G401 (cell line): ENCODE measurements around the gene GABBR2. TPM values are rescaled to one million over a fixed set of nuclear protein-coding genes. Genes with fewer than 3 reads are reported as not detected.
A peak's percentile ranks its signal among the peaks of the same experiment; 100 is the strongest.

Experiments
- DNase-seq: peaks from one replicate; pipeline ENCODE4 v3.0.0-alpha.2; 2015; ENCODE audit warnings: low spot score
- in situ Hi-C: cut with HindIII; loops from 2 replicates; pipeline ENCODE4 v1.10.0; 2016; ENCODE audit warnings: low sequenced_read_pairs, mixed read lengths
- total RNA-seq: library from RNA; depleted of rRNA; stranded (reverse); fragments of >200 nt; shearing (Covaris generic); gene quantifications from 2 replicates; pipeline ENCODE4 v1.2.3, GENCODE V29; 2014

GABBR2 gene
- total RNA-seq, 1 experiment from 2014 or later, result not detected

DNA sequence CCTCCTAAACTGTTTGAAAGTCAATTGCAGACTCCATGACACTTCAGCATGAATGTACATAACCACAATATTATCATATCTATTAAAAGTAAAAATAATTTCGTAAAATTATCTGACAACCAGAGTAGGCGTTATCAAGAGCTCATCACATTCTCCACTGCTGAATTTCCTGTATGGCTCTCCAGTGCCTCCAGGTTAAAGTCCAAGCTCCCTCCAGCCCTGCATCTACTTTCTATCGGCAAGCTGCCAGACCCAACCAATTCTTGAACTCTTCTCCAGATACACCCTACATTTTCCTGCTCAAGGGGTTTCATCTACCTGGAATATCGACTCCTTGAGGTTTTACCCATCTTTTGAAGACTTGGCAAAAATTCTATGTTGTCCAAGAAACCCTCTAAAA, 378.8 kb downstream of the GABBR2 start:
- in situ Hi-C loops, result no loop called here
- no peak for DNase-seq

DNA sequence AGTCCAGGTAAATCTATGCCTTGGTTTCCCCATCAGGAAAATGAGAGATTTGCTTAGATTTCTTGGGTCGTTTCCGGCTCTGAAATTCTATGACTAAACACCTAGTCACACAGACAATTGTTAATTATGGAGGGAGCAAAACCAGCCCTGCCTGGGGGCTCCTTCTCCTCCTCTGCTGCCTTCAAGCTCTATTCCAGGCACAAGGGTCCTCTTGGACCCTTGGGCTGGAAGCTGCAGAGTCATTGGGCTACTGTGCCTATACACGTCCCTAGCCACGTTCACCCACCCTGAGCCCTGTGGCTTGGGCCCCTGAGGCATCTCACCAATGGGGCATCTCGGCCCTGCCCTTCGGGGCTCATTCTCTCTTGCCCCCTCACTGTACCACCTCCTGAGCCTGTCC, 379.5 kb downstream of the GABBR2 start:
- in situ Hi-C loops, result no loop called here
- no peak for DNase-seq

DNA sequence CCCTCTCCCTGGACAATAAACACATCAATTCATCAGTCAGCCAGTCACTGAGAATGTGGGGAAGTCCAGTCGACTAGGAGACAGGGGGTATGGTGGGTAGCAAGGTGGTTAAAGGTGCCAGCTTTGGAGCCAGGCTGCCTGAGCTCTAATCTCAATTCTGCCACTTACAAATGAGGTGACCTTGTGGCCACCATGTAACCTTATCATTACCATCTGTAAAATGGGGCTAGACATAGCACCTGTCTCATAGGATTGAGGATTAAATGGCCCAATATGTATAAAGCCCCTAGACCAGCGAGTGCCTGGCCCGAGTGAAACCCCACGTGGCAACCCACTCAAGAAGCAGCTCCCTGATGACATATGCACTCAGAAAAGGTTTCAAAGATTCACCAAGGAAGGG, 380.0 kb downstream of the GABBR2 start:
- no peak for DNase-seq
- in situ Hi-C loops, result no loop called here

DNA sequence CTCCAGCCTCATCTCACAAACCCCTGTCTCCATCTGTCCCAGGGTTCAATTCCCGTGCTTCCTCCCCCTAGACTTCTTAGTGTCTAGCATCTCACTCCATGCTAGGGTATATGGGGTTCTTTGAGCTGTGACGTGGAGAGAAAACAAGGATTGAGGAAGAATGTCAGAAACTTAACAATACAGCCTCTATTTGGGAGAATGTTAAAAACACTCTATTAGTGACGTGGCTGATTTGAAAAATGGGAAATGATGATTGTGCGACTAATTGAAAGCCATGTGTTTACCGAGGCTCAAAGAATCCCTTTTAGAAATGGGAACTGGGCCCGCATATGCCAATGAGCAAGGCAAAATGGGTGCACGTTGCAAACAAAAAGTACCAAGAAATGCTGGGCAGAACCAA, 380.6 kb downstream of the GABBR2 start:
- no peak for DNase-seq
- in situ Hi-C loops, result no loop called here

DNA sequence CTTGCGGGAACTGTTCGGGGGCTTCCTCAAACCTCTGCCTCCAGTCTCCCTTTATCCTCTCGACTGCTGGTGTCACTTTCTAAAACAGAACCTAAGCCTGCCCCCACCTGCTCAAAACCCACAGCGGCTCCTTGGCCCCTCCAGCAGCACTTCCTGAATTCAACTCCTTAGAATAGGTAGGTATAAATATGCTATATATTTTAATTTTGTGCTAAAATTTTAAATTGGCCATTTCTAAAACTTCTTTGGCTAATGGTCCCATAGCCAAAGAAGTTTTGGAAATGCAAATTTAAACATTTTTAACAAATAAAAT, 381.5 kb downstream of the GABBR2 start:
- DNase-seq, result no peak
- in situ Hi-C loops, result no loop called here

DNA sequence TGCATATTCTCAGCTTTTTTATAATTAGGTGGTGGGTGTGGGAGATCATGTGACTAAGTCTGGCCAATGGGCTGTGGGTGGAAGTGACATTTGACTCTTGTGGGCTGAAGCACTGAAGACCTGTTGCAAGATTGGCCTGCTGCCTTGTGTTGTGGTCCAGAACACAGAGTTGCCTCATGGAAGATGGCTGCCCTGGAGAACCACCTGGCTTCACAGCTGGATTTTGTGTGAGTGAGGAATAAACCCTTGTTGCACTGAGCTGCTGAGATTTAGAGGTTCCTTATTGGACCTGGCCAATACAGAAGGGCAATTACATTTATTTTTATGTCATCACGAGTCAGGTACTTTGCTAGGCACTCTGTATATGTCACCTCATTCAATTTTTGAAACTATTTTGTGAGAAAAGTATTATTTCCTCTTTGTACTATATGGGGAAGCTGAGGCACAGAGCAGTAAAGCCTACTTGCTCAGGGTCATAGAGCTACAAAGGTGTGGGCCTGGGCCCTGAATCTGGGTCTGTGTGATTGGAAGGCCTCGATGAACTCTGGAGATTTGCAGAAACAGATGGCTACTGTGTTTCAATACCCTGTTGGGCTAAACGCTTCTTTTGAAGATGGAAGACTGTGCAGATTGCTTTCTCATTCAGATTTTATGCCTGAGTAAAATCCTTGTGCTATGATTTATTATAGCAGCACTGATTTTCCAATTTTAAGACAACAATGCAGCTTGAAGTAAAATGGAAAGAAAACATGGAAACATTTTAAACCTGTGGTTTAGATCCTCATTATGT, 382.1 kb downstream of the GABBR2 start:
- DNase-seq, result no peak
- in situ Hi-C loops, result no loop called here

DNA sequence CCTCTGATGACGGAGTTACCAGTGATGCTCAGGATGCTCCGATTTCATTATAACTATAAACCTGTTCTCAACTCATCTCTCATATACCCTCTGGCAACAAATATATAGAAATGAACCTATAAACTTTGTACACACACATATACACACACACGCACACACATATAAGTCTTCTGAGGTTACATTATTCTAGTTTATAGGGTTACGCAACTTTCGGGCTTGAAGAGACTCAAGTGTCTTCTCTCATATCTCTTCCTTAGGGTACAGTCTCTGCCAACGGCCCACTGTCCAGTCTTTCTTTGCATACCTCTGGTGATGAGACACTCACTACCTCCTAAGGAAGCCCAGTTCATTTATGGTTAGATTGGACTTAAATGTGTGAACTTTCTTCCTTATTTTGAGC, 383.9 kb downstream of the GABBR2 start:
- in situ Hi-C loops, result no loop called here
- DNase-seq, result no peak

DNA sequence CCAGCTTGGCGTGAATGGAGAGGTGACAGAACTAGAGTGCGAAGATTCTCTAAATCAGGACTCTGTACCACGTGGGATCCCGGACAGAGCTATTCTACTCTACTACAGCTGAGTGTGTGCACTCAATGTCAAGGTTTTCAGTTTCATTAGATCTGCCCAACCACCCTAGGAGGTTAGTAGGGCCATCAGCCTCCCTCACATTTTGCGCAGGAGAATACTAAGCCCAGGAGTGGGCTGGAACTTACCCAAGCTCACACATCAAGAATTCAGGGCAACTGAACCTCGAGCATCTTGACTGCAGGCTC, 385.0 kb downstream of the GABBR2 start:
- in situ Hi-C loops, result no loop called here
- DNase-seq, result no peak

DNA sequence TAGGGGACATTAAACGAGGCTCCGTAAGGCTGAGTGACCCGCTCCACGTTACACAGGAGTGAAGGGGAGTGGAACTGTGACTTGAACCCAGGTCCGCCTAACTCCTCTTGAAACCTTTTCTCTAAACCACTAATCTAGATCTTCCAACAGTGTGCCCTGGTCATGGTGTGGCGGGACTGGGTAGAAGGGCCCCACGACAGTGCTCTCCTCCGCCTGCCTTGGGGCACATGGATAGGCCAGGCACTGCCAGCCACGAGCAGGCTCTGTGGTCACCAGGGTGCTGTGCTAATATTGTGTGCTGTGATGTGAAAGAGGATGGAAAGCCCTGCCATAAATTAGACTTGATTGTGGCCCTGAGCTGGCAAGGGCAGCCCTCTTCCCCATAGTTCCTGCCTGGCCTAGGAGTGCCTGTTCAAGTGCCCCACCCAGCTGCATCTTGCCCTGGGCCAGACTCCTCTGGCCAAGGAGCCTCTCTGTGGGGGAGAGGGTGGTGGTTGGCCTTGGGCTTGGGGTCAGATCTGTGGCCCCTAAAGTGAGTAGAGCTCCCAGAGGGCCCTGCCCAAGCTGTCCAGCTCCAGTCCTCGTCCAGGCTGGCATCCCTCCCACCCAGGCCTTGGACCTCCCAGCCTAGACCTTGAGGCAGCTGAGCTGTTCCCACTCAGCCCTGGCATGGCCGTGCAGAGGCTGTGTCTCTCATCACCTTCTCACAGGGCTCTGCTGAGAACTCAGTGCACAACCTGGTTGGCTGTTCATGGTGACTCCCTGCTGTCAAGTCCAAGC, 385.5 kb downstream of the GABBR2 start:
- peak; percentile 33 for DNase-seq
- in situ Hi-C loops, result no loop called here

DNA sequence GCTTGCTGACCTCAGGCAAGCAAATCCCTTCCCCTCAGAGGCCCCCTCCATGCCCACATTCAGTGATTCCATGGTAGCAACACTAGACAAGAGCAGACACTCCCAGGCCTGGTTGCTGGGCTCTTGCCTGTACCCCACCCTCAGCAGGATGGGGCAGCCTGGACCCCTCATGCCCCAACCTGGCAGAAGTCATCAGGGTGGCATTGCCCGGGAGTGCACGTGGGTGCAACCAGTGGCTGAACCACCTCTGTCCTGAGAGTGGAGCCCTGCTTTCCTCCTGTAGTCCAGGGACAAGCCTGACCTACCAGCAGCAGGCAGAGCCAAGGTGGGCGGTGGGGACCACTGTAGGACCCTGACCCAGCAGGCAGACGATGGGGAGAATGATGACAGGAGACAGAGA, 387.5 kb downstream of the GABBR2 start:
- in situ Hi-C loops, result no loop called here
- DNase-seq, result no peak

DNA sequence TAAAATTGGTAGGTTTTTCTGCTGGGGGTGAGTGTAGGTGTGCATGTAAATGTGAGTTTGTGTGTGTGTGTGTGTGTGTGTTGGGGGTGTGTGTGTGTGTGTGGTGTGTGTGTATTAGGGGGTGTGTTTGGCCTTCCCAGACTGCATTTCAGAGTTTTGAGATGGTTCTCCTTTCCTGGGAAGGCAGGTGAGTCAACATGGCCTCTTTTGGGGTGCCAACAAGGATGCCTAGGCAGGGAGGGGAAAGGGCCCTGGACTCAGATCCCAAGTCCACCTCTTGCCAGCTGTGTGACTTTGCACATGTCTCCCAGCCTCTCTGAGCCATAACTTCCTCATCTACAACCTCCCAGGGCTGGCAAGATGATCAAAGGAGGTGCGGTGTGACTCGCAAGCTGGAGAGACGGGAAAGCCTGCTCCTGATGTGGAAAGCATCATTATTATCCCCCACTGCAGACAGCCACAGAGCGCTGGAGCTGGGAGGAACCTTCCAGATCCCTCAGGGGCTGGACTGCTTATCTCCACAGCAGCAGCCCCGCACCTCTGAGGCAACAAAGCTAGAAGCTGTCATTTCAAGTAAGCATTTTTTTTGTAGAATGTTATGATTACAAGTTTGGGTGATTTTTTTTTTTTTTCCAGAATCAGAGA, 389.8 kb downstream of the GABBR2 start:
- DNase-seq, result no peak
- in situ Hi-C loops, result no loop called here

DNA sequence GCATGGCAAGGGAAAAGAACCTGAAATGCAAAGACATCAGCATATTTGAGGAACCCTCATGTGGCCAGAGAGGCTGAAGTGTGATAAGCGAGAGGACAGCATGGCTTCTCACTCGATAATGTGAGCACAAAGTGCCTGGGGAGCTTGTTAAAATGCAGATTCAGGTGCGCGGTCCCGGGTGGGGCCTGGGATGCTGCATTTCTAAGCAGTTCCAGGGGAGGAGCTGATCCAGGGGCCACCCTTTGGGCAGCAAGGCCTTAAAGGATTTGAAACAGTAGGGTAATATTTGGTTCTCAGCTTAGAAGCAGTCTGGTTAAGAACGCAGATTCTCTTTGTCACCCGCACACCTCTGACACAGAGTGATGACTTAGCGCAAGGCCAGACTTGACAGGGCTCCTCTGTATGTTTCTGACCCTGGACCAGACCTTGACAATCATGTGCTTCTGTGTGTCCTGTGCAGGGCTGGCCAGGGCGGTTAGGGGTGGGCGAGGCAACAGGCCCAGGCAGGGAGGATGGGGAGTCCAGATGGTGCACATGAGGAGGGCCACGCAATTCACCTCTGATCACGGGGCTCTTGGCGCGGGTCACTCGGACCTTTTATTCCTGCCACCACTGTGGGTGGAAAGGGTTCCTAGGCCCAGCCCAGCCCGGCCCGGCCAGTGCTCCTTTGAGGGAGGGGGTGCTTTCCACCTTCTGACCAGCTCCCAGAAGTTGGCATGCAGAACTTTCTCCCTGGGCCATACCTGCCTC, 390.5 kb downstream of the GABBR2 start:
- peak; percentile 43 for DNase-seq
- in situ Hi-C loops, result no loop called here

DNA sequence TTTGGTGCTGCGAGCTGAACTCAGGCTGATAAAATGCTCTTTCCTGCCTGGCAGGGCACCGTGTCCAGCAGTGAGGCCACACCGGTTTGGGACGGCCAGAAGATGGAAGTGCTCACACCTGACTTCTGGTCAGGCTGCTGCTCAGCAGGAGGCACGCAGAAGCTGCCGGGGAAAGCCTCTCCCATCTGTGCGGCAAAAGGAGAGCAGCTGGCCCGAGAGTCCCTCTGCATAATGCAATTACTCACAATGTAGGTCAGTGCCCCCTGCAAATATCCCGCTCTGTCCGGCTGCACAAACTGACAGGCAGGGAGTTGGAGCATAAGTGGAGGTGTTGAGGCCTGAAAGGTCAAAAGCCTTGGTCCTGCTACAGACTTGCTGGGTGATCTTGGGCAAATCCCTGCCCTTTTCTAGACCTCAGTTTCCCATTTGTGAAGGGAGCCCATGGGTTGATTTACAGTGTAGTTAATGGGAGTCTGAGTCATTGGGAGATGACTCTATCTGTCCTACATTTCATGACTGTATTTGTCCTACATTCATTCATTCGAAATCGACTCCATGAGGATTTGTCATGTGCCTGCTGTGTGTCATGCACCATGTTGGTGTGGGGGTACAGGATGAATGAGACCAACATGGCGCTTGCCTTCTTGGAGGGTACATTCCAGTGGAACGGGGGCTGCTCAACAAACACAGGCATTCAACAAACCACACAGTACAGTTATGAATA, 391.4 kb downstream of the GABBR2 start:
- in situ Hi-C loops, result no loop called here
- DNase-seq, result peak; percentile 92

DNA sequence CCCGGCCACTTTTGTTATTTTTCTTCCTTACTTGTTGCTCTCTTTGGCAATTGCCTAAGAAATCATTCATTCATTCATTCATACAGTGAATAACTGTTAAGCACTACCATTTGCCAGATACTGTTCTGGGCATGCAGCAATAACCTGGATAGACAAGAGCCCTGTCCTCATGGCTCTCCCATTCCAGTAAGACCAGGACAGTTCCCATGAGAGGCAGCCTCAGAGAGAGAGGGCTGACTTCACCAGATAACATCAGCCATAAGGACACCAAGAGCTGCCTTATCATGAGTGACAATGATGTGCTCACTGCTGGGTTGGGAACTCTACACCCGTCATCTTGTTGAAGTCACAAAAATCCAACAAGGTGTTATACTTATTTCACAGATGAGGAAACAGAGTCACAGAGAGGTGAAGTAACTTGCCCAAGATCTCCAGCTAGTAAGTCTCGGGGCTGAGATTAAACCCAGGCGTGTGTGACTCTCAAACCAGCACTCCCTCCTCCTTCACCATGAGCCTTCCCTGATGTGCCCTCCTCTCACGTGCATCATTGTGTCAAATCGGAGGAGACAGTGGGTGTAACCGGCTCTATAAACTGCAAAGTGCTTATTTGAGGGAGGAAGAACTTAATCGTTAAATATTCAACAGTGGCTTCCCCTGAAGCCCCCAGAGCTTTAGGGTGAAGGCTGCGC, 392.1 kb downstream of the GABBR2 start:
- in situ Hi-C loops, result no loop called here
- DNase-seq, result no peak

DNA sequence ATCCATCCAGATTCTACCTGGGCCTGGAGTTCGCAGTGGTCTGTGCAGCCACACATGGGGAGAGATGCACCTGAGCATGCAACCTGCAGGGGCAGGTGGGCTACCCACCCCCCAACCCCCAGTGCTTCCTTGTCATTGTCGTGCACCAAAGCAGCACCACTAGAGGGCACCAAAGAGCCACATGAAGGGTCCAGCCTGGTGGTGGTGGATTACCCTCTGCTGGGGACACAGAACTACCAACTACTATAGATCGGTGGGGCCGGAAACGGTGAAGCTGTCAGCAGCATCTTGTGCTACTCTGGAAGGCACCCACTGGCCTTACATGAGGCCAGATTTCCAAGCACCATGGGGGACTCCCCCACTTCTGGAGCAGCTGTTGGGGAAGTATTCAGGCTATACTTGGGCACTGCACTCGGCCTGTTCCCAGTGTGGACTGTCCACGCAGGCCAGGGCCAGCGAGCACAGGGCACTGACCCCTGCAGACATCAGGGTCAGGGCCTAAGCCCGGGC, 393.1 kb downstream of the GABBR2 start:
- in situ Hi-C loops, result no loop called here
- peak; percentile 85 for DNase-seq

DNA sequence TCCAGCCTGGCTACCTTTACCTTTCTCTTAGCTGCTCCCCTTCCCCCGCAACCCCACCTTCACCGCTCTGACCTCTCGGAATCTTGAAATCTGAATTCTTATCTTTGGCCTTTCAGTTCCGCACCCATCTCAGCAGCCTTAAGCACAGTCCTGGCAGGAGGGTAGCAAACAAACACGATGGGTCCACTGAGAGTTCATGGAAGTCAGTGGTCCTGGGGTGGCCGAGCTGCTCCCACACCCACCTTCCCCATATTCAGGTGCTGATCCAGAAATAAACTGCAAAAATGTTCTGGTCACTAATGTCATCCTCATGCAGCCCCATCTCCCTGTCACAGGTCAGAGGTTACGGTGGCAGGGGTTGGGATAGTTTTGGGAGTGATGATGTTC, 393.7 kb downstream of the GABBR2 start:
- DNase-seq, result no peak
- in situ Hi-C loops, result no loop called here

DNA sequence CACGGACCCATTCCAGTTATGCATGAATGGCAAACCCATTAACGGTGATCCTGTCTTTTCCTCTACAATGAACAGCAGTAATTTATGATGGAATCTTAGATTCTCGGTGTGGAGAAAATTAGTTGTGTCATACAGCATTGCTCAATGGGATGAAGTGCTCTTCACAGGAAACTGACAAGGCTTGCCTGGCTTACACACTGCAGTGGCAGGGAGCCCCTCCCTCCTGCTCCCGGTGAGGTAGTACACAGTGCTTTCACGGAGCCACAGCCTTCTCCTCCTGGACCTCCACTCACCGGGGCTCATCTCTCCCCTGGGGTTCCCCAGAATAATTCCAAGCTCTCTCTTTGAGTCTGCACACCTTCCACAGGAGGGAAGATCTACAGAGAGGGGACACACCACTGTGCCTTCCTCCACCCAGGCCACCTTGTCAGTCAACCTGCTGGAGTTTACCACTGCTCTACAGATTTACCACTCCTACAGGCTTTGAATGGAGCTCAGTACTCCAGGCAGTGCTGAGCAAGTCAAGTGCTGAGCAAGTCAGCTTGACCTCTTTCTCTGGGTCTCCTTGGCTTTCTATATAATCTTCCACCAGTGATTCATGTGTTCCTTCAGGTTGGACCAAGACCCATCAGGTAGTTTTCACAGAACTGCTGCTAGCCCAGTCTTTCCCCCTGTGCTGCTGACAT, 394.2 kb downstream of the GABBR2 start:
- in situ Hi-C loops, result no loop called here

DNA sequence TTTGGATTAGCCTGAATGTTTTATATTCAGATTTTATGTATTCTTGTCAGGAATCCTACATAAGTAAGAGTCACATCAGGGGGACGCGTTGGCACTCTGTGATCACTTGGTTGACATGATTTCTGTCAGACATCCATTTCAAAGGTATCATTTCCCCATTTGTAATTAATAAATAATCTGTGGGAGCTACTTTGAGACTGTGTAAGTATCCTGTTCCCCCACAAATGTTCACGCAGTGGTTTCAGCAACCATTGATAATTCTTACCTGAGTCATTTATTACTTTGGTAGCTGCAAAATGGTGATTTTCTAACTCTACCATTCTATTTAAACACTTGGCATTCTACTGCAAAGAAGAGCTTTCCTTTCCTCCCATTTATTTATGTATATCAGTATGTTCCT, 396.4 kb downstream of the GABBR2 start:
- in situ Hi-C loops, result no loop called here
- no peak for DNase-seq

More for the DNA sequence above, 394.2 kb downstream of the GABBR2 start:
- DNase-seq, result no peak
